Left ventricle myocardium inferior (tissue), 1 donor: Measurements from ENCODE around the gene NEK2. TPM values are rescaled to one million over a fixed set of nuclear protein-coding genes. Genes with fewer than 3 reads are reported as not detected.

ENCODE experiments used
- DNase-seq: peaks from one replicate; pipeline ENCODE4 v3.0.0-alpha.2; 2020
- H3K27ac ChIP-seq: fragments of 200-600 bp; replicated peaks from 2 replicates; pipeline ENCODE4 v1.8.0; 2021
- H3K27me3 ChIP-seq: fragments of 200-600 bp; 2 replicates; pipeline ENCODE4 v1.8.0; 2021; ENCODE audit warnings: low read depth
- H3K36me3 ChIP-seq: fragments of 200-600 bp; 2 replicates; pipeline ENCODE4 v1.8.0; 2021
- H3K4me1 ChIP-seq: fragments of 200-600 bp; 2 replicates; pipeline ENCODE4 v1.8.0; 2021
- H3K4me3 ChIP-seq: fragments of 200-600 bp; 2 replicates; pipeline ENCODE4 v1.8.0; 2021; ENCODE audit warnings: mild to moderate bottlenecking, moderate library complexity
- H3K9me3 ChIP-seq: fragments of 200-600 bp; replicated peaks from 2 replicates; pipeline ENCODE4 v1.8.0; 2021
- intact Hi-C: fragments of 100-400 bp; cut with micrococcal nuclease; formaldehyde crosslinking; loops from one replicate; pipeline ENCODE4 v1.11.0; 2022
- total RNA-seq: library from RNA; stranded (reverse); fragmentation: NEBNext Ultra II Directional; extraction: Animal tissue kit (Norgen Biotek cat#: 25700); gene quantifications from one replicate; pipeline ENCODE4 v1.2.1, GENCODE V29; 2021
- TF ChIP-seq, protein P1 (sequence below): fragments of 200-600 bp; IDR thresholded peaks from 2 replicates; pipeline ENCODE4 v1.8.0; 2021; ENCODE audit warnings: antibody characterized with exemption, mild to moderate bottlenecking, borderline replicate concordance
- donor health status: DM: no; HTN: yes; CAD: no; lungs with severe emphysema.

Gene NEK2
- total RNA-seq, 1 donor from 2014 or later = 0.19 TPM

DNA sequence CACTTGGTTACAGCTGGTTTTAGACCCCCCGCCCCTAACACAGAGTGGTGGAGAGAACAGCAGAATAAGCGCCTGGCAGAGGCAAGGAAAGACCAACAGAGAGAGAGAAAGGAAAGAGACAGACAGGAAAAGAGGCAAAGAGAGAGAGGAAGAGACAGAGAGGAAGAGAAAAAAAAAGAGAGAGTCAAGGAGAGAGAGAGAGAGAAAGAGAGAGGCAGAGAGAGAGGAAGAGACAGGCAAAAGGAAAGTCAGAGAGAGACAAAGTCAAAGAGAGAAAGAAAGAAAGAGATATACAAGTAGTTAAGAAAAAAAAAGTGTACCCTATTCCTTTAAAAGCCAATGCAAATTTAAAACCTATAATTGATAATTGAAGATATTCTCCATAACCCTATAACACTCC, 13.0 kb upstream of the NEK2 start:
- Histone ChIP-seq H3K27ac (no peak overlapping the region), H3K36me3 (no peaks in the 10 kb centered on the region), H3K4me3 (no peak overlapping the region), H3K27me3 (peaks cover 20% of the 10 kb centered on the region), H3K9me3 (no peaks in the 10 kb centered on the region), H3K4me1 (no peaks in the 10 kb centered on the region)
- TF ChIP-seq, protein P1, sequence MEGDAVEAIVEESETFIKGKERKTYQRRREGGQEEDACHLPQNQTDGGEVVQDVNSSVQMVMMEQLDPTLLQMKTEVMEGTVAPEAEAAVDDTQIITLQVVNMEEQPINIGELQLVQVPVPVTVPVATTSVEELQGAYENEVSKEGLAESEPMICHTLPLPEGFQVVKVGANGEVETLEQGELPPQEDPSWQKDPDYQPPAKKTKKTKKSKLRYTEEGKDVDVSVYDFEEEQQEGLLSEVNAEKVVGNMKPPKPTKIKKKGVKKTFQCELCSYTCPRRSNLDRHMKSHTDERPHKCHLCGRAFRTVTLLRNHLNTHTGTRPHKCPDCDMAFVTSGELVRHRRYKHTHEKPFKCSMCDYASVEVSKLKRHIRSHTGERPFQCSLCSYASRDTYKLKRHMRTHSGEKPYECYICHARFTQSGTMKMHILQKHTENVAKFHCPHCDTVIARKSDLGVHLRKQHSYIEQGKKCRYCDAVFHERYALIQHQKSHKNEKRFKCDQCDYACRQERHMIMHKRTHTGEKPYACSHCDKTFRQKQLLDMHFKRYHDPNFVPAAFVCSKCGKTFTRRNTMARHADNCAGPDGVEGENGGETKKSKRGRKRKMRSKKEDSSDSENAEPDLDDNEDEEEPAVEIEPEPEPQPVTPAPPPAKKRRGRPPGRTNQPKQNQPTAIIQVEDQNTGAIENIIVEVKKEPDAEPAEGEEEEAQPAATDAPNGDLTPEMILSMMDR = no peak
- no peak for DNase-seq
- intact Hi-C loops = no loop called here

DNA sequence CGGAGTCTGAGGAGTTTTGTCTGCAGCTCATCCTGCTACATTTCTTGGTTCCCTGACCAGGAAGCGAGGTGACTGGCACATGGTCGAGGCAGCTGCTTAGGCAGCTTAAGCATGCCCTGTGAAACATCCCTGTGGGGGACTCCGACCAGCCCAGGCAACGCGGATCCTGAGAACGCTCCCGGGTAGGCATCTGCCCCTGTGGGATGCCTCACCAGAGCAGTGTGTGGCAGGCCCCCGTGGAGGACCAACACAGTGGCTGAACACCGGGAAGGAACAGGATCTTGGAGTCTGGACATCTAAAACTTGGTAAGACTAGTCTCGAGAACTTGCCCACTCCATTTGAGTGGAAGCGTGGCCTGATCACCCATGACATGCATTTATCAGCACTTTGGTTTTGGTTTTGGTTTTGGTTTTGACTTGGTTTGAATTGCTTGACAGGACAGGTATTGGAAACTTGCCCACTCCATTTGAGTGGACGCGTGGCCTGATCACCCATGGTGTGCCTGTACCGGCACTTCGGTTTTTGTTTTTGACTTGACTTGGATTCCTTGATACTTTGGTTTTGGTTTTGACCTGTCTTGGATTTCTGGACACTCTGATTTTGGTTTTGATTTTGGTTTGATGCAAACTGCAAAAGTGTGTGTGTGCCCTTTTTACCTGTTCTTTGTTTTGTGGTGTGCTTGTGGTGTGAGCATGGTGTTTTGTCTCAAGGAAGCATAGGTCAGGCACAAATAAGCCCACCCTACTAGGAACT, 12.2 kb upstream of the NEK2 start:
- no peak overlapping the region for H3K4me3 ChIP-seq
- intact Hi-C loops = no loop called here
- TF ChIP-seq, protein P1 = no peak
- H3K27me3 ChIP-seq = peaks cover 20% of the 10 kb centered on the region
- H3K4me1 ChIP-seq = no peaks in the 10 kb centered on the region
- H3K36me3 ChIP-seq = no peaks in the 10 kb centered on the region
- DNase-seq = no peak
- H3K27ac ChIP-seq = no peak overlapping the region
- no peaks in the 10 kb centered on the region for H3K9me3 ChIP-seq

DNA sequence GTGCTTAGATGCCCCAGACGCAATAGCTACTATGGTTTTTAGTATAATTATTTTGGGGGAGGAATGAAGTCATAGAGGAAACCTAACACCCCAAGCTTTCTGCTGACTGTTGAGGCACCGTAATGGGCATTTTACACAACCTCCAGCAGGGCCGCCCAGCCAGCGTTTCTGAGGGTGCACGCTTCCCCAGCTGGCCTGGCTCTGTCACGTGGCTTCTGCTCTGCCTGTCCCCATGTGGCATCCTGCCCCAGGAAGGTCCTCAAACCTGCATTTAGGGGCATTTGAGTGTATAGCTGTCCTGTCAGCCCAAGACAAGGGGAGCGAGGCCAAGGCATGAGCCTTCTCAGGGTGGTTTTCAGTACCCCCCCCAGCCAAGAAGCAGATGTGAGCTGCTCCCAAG, 10.4 kb upstream of the NEK2 start:
- no peaks in the 10 kb centered on the region for H3K36me3 ChIP-seq
- no peak overlapping the region for H3K27ac ChIP-seq
- TF ChIP-seq, protein P1 = no peak
- H3K4me1 ChIP-seq = no peaks in the 10 kb centered on the region
- no peak overlapping the region for H3K4me3 ChIP-seq
- no peaks in the 10 kb centered on the region for H3K9me3 ChIP-seq
- DNase-seq = no peak
- intact Hi-C loops = no loop called here
- peaks cover 20% of the 10 kb centered on the region for H3K27me3 ChIP-seq

DNA sequence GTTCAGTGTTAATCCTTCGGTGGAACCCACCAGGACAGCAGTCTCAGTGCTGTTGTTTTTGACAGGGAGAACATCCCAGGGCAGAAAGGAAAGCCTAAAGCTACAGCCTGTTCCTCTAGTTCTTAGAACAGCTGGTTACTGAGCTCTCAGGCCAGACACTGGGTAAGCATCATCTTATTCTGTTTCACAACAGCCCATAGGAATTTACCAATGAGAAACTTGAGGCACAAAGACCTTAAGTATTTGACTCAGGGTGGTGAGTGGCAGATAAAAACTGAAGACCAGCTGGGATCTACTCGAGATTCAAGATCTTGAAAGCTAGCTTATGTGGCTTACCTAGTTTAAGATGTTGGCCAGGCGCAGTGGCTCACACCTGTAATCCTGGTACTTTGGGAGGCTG, 9.4 kb upstream of the NEK2 start:
- intact Hi-C loops = no loop called here
- peaks cover 20% of the 10 kb centered on the region for H3K27me3 ChIP-seq
- H3K27ac ChIP-seq = no peak overlapping the region
- no peaks in the 10 kb centered on the region for H3K4me1 ChIP-seq
- TF ChIP-seq, protein P1 = no peak
- H3K9me3 ChIP-seq = no peaks in the 10 kb centered on the region
- no peak for DNase-seq
- no peak overlapping the region for H3K4me3 ChIP-seq
- no peaks in the 10 kb centered on the region for H3K36me3 ChIP-seq

DNA sequence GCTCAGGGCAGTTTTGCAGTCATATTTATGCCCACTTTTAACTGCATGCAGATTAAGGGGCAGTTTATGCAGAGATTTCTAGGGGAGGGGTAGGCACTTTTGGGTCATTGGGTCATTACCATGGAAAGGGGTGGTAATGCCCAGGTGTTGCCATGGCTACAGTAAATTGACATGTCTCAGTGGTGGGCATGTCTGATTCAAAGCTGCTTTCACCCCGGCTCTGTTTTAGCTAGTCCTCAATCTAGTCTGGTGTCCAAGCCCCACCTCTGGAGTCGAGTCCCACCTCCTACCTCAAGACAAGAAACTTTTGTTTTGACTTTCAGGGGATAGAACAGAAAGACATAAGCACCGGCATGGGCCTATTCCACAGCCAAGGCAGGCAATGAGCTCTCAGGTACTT, 8.9 kb upstream of the NEK2 start:
- peaks cover 20% of the 10 kb centered on the region for H3K27me3 ChIP-seq
- no peaks in the 10 kb centered on the region for H3K36me3 ChIP-seq
- no peaks in the 10 kb centered on the region for H3K9me3 ChIP-seq
- H3K27ac ChIP-seq = no peak overlapping the region
- TF ChIP-seq, protein P1 = no peak
- intact Hi-C loops = no loop called here
- H3K4me1 ChIP-seq = no peaks in the 10 kb centered on the region
- no peak overlapping the region for H3K4me3 ChIP-seq
- no peak for DNase-seq
